ENCODE measurements around the gene MFRP. TPM values are rescaled to one million over a fixed set of nuclear protein-coding genes. Genes with fewer than 3 reads are reported as not detected.
A peak's percentile ranks its signal among the peaks of the same experiment; 100 is the strongest.

MFRP gene
- total RNA-seq, 2 donors from 2014 or later: 0.27 TPM; not detected in 1

DNA sequence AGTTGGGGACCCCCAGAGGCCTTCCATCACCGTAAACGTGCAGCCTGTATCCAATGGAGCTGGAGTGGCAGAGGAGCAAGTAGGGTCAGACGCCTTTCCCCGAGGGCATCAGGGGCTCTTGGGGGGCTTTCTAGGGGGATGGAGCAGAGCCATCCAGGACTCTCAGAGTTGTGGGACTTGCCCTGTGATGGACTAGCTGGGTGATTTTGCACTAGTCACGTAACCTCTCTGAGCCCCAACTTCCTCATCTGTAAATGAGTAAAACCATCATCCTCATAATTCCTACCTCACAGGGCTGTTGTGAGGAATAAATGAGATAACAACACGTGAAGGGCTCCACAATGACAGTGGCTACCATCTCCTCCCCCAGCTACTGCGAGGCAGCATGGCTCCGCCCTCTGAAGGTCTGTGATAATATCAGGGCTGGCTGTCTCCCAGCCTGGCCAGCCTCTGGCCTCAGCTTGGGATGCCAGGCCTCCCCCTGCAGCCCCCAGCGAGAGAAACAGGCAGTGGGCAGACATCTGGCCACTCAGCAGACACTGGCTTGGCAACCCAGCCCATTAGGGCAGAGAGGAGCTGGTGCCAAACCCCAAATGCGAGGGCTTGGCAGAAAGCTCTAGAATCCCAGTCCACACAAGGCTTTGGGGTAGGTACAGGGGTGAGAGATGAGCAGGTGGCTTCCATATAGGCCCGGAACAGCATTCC is 28.3 kb upstream of the MFRP start:
- peaks cover 7 to 30% of the 10 kb centered on the region in 2 donors for H3K4me1 ChIP-seq (ENCODE audit: control insufficient read depth in 1 of 2, low read depth in 2 of 2)
- H3K36me3 ChIP-seq: no peaks in the 10 kb centered on the region
- H3K4me3 ChIP-seq: no peak overlapping the region
- no peaks in the 10 kb centered on the region for H3K9me3 ChIP-seq
- peak overlapping the region in 1 of 2 donors; percentile 51 for H3K27ac ChIP-seq
- no peak for DNase-seq (ENCODE audit: low spot score)
- no peaks in the 10 kb centered on the region for H3K27me3 ChIP-seq (replicated peaks; ENCODE audit: insufficient read depth)
- no peak for ATAC-seq (ENCODE audit: insufficient number of reproducible peaks, low FRiP score, low read depth)
- TF ChIP-seq, protein P1, sequence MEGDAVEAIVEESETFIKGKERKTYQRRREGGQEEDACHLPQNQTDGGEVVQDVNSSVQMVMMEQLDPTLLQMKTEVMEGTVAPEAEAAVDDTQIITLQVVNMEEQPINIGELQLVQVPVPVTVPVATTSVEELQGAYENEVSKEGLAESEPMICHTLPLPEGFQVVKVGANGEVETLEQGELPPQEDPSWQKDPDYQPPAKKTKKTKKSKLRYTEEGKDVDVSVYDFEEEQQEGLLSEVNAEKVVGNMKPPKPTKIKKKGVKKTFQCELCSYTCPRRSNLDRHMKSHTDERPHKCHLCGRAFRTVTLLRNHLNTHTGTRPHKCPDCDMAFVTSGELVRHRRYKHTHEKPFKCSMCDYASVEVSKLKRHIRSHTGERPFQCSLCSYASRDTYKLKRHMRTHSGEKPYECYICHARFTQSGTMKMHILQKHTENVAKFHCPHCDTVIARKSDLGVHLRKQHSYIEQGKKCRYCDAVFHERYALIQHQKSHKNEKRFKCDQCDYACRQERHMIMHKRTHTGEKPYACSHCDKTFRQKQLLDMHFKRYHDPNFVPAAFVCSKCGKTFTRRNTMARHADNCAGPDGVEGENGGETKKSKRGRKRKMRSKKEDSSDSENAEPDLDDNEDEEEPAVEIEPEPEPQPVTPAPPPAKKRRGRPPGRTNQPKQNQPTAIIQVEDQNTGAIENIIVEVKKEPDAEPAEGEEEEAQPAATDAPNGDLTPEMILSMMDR (IDR thresholded peaks at IDR 0.05): no peak

DNA sequence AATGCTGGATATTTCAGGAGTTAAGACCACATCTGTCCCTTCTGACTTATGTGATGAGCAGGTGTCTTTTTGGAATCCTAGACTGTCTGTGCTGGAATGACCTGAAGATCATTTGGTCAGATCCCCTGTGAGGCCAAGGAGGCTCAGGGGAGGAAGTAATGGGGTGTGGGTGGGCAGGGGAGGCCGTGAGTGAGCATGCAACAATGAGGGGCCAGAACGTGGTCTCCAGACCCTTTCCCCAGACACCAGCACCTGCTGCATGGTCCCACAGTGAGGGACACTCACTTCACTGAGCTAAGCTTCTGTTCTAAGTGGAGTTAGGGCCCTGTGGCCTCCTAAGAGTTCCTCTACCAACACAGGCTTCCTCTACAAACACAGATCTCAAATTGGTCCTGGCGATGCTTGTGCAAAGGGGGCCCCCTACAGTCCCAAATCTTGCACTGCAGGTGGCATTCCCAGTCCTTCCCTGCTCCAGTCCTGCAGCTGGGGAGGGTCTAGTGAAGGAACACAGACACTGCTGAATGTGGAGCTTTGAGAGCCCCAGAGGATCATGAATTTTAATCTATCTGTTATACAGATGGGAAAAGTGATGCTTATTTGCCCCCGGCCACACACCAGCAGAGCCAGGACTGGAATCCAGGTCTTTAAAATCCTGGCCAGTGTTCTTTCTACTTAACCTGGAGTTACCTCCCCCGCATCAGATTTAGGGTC is 27.6 kb upstream of the MFRP start:
- TF ChIP-seq, protein P1 (IDR thresholded peaks at IDR 0.05): peak; percentile 84
- Histone ChIP-seq H3K27ac (no peak overlapping the region), H3K36me3 (no peaks in the 10 kb centered on the region), H3K4me3 (no peak overlapping the region), H3K4me1 (ENCODE audit: control insufficient read depth in 1 of 2, low read depth in 2 of 2) (peaks cover 7 to 30% of the 10 kb centered on the region in 2 donors), H3K27me3 (replicated peaks; ENCODE audit: insufficient read depth) (no peaks in the 10 kb centered on the region), H3K9me3 (no peaks in the 10 kb centered on the region)
- DNase-seq (ENCODE audit: low spot score): no peak
- no peak for ATAC-seq (ENCODE audit: insufficient number of reproducible peaks, low FRiP score, low read depth)

DNA sequence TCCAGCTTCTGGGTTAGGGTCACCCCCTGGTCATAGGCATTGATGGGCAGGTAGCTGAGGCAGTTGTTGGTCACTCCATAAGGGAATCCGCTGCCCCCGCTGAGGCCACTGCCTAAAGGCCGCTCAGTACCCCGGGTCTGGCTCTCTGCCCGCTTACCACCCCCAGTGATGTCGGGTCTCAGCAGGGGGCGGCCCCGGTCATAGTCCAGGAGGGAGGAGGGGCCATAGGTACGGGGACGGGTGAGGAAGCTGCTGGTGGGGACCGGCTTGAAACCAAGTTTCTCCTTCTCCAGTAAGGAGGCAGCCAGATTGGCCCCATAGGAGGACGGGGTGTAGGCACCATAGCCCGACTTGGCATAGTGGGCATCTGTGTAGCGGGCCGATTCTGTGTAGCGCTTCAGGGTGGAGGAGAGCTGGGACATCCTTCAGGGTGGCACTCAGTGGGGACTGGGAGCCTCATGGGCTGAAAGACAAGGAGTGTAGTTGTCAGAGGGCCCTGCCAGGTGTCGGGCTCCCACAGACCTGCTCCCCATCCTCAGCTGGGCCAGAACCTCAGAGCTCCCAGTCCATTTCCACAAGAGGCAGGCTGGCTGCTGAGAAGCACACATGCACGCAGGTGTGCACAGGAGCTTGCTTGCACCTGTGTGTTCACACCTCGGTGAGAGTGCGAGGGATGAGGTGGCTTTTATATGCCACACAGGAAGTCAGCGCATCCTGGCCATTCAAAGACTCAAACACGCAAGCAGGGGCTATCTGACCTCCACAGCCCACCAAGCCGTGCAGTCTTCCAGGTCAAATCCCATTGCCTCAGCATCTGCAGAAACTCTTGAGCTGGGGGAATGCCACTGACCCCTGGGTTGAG is 26.8 kb upstream of the MFRP start:
- ATAC-seq (ENCODE audit: insufficient number of reproducible peaks, low FRiP score, low read depth): no peak
- Histone ChIP-seq H3K4me3 (no peak overlapping the region), H3K36me3 (no peaks in the 10 kb centered on the region), H3K9me3 (no peaks in the 10 kb centered on the region), H3K27me3 (replicated peaks; ENCODE audit: insufficient read depth) (no peaks in the 10 kb centered on the region), H3K4me1 (ENCODE audit: control insufficient read depth in 1 of 2, low read depth in 2 of 2) (peaks cover 7 to 30% of the 10 kb centered on the region in 2 donors), H3K27ac (no peak overlapping the region)
- TF ChIP-seq, protein P1 (IDR thresholded peaks at IDR 0.05): no peak
- DNase-seq (ENCODE audit: low spot score): no peak

GRCh38 chr11:119372260-119373058 is 26.0 kb upstream of the MFRP start:
- H3K4me1 ChIP-seq (ENCODE audit: control insufficient read depth in 1 of 2, low read depth in 2 of 2): peaks cover 7 to 30% of the 10 kb centered on the region in 2 donors
- TF ChIP-seq, protein P1 (IDR thresholded peaks at IDR 0.05): no peak
- H3K9me3 ChIP-seq: no peaks in the 10 kb centered on the region
- DNase-seq (ENCODE audit: low spot score) (no peak), ATAC-seq (ENCODE audit: insufficient number of reproducible peaks, low FRiP score, low read depth) (no peak)
- H3K4me3 ChIP-seq: no peak overlapping the region
- H3K27me3 ChIP-seq (replicated peaks; ENCODE audit: insufficient read depth): no peaks in the 10 kb centered on the region
- H3K27ac ChIP-seq: no peak overlapping the region
- no peaks in the 10 kb centered on the region for H3K36me3 ChIP-seq
